Caco-2 (cell line): Measurements from ENCODE around the gene PGAM2. TPM values are rescaled to one million over a fixed set of nuclear protein-coding genes. Genes with fewer than 3 reads are reported as not detected.

Experiments used
- BruUV-seq: library from RNA; stranded (reverse); fragments of 400-500 nt; replicated peaks from 2 replicates; lab custom pipeline; 2021; lab: Mats Ljungman, UMichigan
- CTCF ChIA-PET: fragments of 300-600 bp; sonication (Branson Sonifier 250); formaldehyde crosslinking; loops from one replicate; lab custom pipeline; 2022; ENCODE audit warnings: antibody characterized with exemption; lab: Charles Lee
- POLR2A ChIA-PET: fragments of 300-600 bp; sonication (Branson Sonifier 250); formaldehyde crosslinking; loops from one replicate; lab custom pipeline; 2022; ENCODE audit warnings: antibody characterized with exemption; lab: Charles Lee
- DNase-seq, 2 experiments: peaks; one replicate each; pipeline versions ENCODE4 v3.0.0 to v3.0.0-alpha.2; 2020 to 2022
- H3K27me3 ChIP-seq: replicated peaks from 2 replicates; pipeline ENCODE4 v1.6.0; 2011; ENCODE audit warnings: low read length; ENCODE audit not compliant: control insufficient read depth, insufficient read depth
- H3K36me3 ChIP-seq: 2 replicates; pipeline ENCODE4 v1.5.1; 2011; ENCODE audit warnings: low read length; ENCODE audit not compliant: control insufficient read depth, insufficient read depth
- H3K4me1 ChIP-seq: fragments of 250-450 bp; sonication (Bioruptor Pico); 2 replicates; pipeline ENCODE4 v1.5.1; 2020; ENCODE audit warnings: mild to moderate bottlenecking
- H3K4me3 ChIP-seq: 2 replicates; pipeline ENCODE4 v1.5.1; 2011; ENCODE audit warnings: low read depth, mild to moderate bottlenecking, control low read depth, low read length
- H3K9me3 ChIP-seq: fragments of 250-450 bp; sonication (Bioruptor Pico); 2 replicates; pipeline ENCODE4 v1.5.1; 2020; ENCODE audit warnings: mild to moderate bottlenecking, moderate library complexity
- H3K27ac Mint-ChIP-seq: one replicate; pipeline ENCODE4 v1.8.0; 2022; ENCODE audit warnings: mixed read lengths; ENCODE audit not compliant: unreplicated experiment
- H3K27me3 Mint-ChIP-seq: one replicate; pipeline ENCODE4 v1.8.0; 2022; ENCODE audit warnings: mixed read lengths; ENCODE audit not compliant: insufficient read depth, unreplicated experiment
- H3K36me3 Mint-ChIP-seq: one replicate; pipeline ENCODE4 v1.8.0; 2022; ENCODE audit warnings: mild to moderate bottlenecking, mixed read lengths; ENCODE audit not compliant: insufficient read depth, unreplicated experiment
- H3K4me1 Mint-ChIP-seq: one replicate; pipeline ENCODE4 v1.8.0; 2022; ENCODE audit warnings: low read depth, mixed read lengths; ENCODE audit not compliant: unreplicated experiment
- H3K4me3 Mint-ChIP-seq: one replicate; pipeline ENCODE4 v1.8.0; 2022; ENCODE audit warnings: mild to moderate bottlenecking, moderate library complexity, mixed read lengths; ENCODE audit not compliant: unreplicated experiment
- H3K9me3 Mint-ChIP-seq: one replicate; pipeline ENCODE4 v1.8.0; 2022; ENCODE audit warnings: mixed read lengths; ENCODE audit not compliant: unreplicated experiment
- intact Hi-C: fragments of 100-400 bp; cut with micrococcal nuclease; formaldehyde crosslinking; loops from one replicate; pipeline ENCODE4 v1.10.0; 2022; ENCODE audit not compliant: unreplicated experiment
- total RNA-seq: library from RNA; stranded (reverse); gene quantifications from 2 replicates; pipeline ENCODE4 v1.2.3, GENCODE V29; 2022
- TF ChIP-seq, protein P1 (sequence below), 2 experiments: fragments of 200-600 bp in 1 of 2; IDR thresholded peaks; 1 replicate in 1 of 2; 2 replicates in 1 of 2; pipeline versions ENCODE4 v1.5.1 to v1.8.0; 2011 to 2022; ENCODE audit warnings: antibody characterized with exemption in 1 of 2, control low read depth in 1 of 2, inconsistent platforms in 1 of 2, low read depth in 1 of 2, low read length in 1 of 2, mild to moderate bottlenecking in 1 of 2, moderate library complexity in 1 of 2; ENCODE audit not compliant: insufficient read depth in 1 of 2, severe bottlenecking in 1 of 2, unreplicated experiment in 1 of 2

Gene PGAM2
- total RNA-seq, 1 experiment from 2014 or later, result not detected

GRCh38 chr7:44097064-44097932 lies 31.9 kb upstream of the PGAM2 start:
- Histone ChIP-seq H3K27me3 (no peaks in the 10 kb centered on the region), H3K4me3 (no peak overlapping the region), H3K36me3 (no peaks in the 10 kb centered on the region), H3K9me3 (no peaks in the 10 kb centered on the region), H3K4me1 (no peaks in the 10 kb centered on the region; the same call in 1 of the 2 replicates)
- Mint-ChIP-seq H3K4me1 (peaks cover 7% of the 10 kb centered on the region), H3K36me3 (no peaks in the 10 kb centered on the region), H3K4me3 (no peak overlapping the region), H3K27ac (no peak overlapping the region), H3K27me3 (no peaks in the 10 kb centered on the region), H3K9me3 (no peaks in the 10 kb centered on the region)
- no TSS peak for BruUV-seq
- no peak for DNase-seq
- intact Hi-C loops, result no loop called here
- TF ChIP-seq, protein P1, sequence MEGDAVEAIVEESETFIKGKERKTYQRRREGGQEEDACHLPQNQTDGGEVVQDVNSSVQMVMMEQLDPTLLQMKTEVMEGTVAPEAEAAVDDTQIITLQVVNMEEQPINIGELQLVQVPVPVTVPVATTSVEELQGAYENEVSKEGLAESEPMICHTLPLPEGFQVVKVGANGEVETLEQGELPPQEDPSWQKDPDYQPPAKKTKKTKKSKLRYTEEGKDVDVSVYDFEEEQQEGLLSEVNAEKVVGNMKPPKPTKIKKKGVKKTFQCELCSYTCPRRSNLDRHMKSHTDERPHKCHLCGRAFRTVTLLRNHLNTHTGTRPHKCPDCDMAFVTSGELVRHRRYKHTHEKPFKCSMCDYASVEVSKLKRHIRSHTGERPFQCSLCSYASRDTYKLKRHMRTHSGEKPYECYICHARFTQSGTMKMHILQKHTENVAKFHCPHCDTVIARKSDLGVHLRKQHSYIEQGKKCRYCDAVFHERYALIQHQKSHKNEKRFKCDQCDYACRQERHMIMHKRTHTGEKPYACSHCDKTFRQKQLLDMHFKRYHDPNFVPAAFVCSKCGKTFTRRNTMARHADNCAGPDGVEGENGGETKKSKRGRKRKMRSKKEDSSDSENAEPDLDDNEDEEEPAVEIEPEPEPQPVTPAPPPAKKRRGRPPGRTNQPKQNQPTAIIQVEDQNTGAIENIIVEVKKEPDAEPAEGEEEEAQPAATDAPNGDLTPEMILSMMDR (IDR thresholded peaks at IDR 0.05; ENCODE audit: insufficient read depth in 1 of 2, low read depth in 1 of 2, low read length in 1 of 2, severe bottlenecking in 1 of 2, unreplicated experiment in 1 of 2), result no peak
- ChIA-PET CTCF (interaction anchor here (1.0 kb wide), 1 partner anchor 103 kb away, joined by 3 read pairs; the partner anchor contains the start of gene YKT6), POLR2A (interaction anchor here (1.0 kb wide), 1 partner anchor 26 kb away, joined by 4 read pairs; no protein-coding TSS in a partner anchor)

- Histone ChIP-seq H3K9me3 (no peaks in the 10 kb centered on the region), H3K4me1 (no peaks in the 10 kb centered on the region; the same call in 1 of the 2 replicates), H3K36me3 (no peaks in the 10 kb centered on the region), H3K4me3 (no peak overlapping the region), H3K27me3 (no peaks in the 10 kb centered on the region)
- H3K36me3 Mint-ChIP-seq, result no peaks in the 10 kb centered on the region
- CTCF ChIA-PET, result interaction anchor here (1.0 kb wide), 1 partner anchor 104 kb away, joined by 3 read pairs; the partner anchor contains the start of gene YKT6
- no peaks in the 10 kb centered on the region for H3K27me3 Mint-ChIP-seq
- H3K9me3 Mint-ChIP-seq, result no peaks in the 10 kb centered on the region
- peaks cover 7% of the 10 kb centered on the region for H3K4me1 Mint-ChIP-seq
- H3K4me3 Mint-ChIP-seq, result no peak overlapping the region
- intact Hi-C loops, result no loop called here
- TF ChIP-seq, protein P1 (IDR thresholded peaks at IDR 0.05; ENCODE audit: insufficient read depth in 1 of 2, low read depth in 1 of 2, low read length in 1 of 2, severe bottlenecking in 1 of 2, unreplicated experiment in 1 of 2), result no peak
- no peak for DNase-seq
- H3K27ac Mint-ChIP-seq, result no peak overlapping the region
- BruUV-seq, result no TSS peak
- POLR2A ChIA-PET, result no interaction called here
These were observed 31.0 kb upstream of the PGAM2 start for GRCh38 chr7:44096326-44096881.

DNA sequence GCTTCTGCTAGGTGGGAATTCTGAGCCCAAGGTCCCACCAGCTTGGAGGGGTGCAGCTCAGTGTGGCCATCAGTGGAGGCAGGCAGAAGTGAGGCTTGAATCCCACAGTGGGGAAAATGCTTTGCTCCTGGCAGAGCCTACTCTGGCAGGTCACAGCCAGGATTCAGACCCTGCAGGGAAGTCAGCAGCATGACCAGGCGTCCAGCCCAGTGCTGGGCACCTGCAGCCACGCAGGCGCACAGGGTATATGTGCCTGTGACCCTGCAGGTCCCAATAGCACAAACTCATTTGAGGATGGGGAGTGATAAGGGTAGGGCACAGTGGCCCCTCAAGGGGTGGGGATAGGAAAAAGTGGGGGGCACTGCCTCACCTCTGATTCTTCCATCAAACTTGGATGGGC lies 30.4 kb upstream of the PGAM2 start:
- Mint-ChIP-seq H3K27me3 (no peaks in the 10 kb centered on the region), H3K27ac (no peak overlapping the region), H3K4me1 (peaks cover 7% of the 10 kb centered on the region), H3K9me3 (no peaks in the 10 kb centered on the region), H3K4me3 (no peak overlapping the region), H3K36me3 (no peaks in the 10 kb centered on the region)
- ChIA-PET CTCF (no interaction called here), POLR2A (no interaction called here)
- TF ChIP-seq, protein P1 (IDR thresholded peaks at IDR 0.05; ENCODE audit: insufficient read depth in 1 of 2, low read depth in 1 of 2, low read length in 1 of 2, severe bottlenecking in 1 of 2, unreplicated experiment in 1 of 2), result no peak
- BruUV-seq, result no TSS peak
- H3K27me3 ChIP-seq, result no peaks in the 10 kb centered on the region
- H3K36me3 ChIP-seq, result no peaks in the 10 kb centered on the region
- intact Hi-C loops, result no loop called here
- no peaks in the 10 kb centered on the region; the same call in 1 of the 2 replicates for H3K4me1 ChIP-seq
- H3K9me3 ChIP-seq, result no peaks in the 10 kb centered on the region
- DNase-seq, result no peak
- no peak overlapping the region for H3K4me3 ChIP-seq
